ENCODE measurements around the gene ARHGEF10L.

Gene ARHGEF10L

DNA sequence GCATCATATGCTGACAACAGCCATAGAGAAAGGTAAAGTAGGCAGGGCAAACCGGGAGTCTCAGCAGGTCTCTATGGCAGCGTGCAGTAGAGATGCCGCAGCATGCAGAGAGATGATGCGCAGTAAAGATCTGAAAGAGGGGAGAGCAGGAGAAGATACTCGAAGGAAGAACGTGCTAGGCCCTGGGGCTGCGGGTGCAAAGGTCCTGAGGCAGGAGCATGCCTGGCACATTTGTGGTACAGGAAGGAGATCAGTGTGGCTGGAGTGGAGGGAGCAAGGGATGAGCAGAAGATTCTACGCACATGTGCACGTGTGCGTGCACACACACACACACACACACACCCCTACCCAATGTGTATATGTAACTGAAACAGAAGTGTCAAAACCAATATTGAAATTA, 45.0 kb downstream of the ARHGEF10L start:
- no peak overlapping the region for H3K4me3 ChIP-seq (ENCODE audit: control insufficient read depth, low read depth, low read length)
- no peak for DNase-seq (ENCODE audit: low read depth)
- TF ChIP-seq, protein P1, sequence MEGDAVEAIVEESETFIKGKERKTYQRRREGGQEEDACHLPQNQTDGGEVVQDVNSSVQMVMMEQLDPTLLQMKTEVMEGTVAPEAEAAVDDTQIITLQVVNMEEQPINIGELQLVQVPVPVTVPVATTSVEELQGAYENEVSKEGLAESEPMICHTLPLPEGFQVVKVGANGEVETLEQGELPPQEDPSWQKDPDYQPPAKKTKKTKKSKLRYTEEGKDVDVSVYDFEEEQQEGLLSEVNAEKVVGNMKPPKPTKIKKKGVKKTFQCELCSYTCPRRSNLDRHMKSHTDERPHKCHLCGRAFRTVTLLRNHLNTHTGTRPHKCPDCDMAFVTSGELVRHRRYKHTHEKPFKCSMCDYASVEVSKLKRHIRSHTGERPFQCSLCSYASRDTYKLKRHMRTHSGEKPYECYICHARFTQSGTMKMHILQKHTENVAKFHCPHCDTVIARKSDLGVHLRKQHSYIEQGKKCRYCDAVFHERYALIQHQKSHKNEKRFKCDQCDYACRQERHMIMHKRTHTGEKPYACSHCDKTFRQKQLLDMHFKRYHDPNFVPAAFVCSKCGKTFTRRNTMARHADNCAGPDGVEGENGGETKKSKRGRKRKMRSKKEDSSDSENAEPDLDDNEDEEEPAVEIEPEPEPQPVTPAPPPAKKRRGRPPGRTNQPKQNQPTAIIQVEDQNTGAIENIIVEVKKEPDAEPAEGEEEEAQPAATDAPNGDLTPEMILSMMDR (IDR thresholded peaks at IDR 0.05; ENCODE audit: control insufficient read depth, insufficient read depth, low read depth, low read length, missing control alignments) = no peak

GRCh38 chr1:17585266-17585987, 45.9 kb downstream of the ARHGEF10L start:
- TF ChIP-seq, protein P1 (IDR thresholded peaks at IDR 0.05; ENCODE audit: control insufficient read depth, insufficient read depth, low read depth, low read length, missing control alignments) = no peak
- no peak overlapping the region for H3K4me3 ChIP-seq (ENCODE audit: control insufficient read depth, low read depth, low read length)
- DNase-seq (ENCODE audit: low read depth) = no peak

DNA sequence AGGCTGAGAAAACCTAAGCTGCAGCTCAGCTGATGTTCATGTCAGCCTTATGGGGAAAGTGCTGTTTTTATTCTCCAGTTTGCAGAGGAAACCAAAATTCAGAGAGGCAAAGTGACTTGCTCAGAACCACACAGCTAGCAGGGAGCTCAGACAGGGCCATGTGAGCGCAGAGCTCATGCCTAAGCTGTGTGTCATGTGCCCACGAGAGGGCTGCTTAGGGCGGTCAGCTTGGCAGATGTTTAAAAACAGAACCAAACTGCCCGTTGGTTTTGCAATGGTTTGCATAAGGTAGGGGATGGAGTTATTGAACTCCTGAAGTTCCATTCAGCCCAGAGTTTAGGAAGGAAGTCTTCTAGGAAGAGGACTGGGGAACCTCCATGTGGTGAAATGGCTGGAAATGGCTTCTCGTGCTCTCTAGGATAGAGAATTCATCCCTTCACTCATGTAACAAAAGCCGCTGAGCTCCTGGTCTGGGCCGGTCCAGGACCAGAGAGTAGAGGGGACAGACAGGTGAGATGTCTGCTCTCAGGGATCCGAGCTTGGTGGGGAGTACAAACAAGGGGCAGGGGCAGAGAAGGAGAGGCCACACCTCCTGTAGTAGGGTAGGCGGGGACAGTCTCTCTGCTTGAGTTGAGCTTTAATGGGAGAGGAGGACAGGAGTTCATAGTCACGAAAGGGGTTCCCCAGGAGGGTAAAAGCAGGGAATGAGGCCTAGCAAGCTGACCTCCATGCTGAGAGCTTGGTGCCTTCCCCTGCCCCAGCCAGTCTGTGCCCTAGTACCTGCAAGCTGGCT, 46.9 kb downstream of the ARHGEF10L start:
- H3K4me3 ChIP-seq (ENCODE audit: control insufficient read depth, low read depth, low read length) = no peak overlapping the region
- DNase-seq (ENCODE audit: low read depth) = peak; percentile 76
- TF ChIP-seq, protein P1 (IDR thresholded peaks at IDR 0.05; ENCODE audit: control insufficient read depth, insufficient read depth, low read depth, low read length, missing control alignments) = no peak

- no peak overlapping the region for H3K4me3 ChIP-seq (ENCODE audit: control insufficient read depth, low read depth, low read length)
- TF ChIP-seq, protein P1 (IDR thresholded peaks at IDR 0.05; ENCODE audit: control insufficient read depth, insufficient read depth, low read depth, low read length, missing control alignments) = no peak
- DNase-seq (ENCODE audit: low read depth) = peak; percentile 67
Measured at GRCh38 chr1:17587693-17588047, 48.2 kb downstream of the ARHGEF10L start.

DNA sequence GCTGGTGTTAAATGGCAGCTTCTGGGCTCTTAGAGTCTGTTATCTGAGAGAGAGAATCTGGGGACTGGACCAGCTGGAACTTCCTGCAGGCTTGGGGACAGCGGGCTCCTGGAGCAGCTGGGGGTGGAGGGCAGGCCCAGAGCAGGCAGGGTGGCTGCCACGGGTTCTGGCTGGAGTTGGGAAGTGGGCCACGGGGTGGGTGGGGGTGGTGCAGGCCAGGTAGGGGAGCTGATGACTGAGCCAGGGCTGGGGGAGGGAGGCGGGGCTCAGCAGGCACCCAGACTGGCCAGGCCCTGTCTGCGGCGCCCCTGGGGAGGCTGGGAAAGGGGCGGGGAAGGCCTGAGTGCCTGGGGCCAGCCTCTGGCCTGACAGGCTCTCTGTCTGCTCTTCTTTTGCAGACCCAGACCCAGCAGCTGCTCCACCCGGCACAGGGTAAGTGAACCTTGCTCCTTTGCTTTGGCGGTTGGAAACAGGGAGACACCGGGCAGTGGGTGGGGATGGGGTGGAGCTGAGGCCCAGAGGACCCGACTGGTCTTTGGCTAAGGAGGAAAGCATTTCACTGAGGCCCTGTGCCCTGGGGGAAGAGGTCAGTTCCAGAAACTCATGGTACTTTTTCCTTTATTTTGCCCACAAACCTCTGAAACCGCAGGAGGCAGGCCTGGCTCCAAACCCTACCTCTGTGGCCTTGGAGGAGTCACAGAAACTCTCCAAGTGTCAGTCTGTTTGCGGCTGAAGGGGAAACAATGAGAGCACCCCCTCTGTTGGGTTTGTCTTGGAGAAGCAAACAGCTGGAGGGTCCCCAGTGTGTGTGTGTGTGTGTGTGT, 48.8 kb downstream of the ARHGEF10L start:
- peak; percentile 39 for DNase-seq (ENCODE audit: low read depth)
- peak overlapping the region; percentile 26 for H3K4me3 ChIP-seq (ENCODE audit: control insufficient read depth, low read depth, low read length)
- TF ChIP-seq, protein P1 (IDR thresholded peaks at IDR 0.05; ENCODE audit: control insufficient read depth, insufficient read depth, low read depth, low read length, missing control alignments) = no peak

- DNase-seq (ENCODE audit: low read depth) = no peak
- TF ChIP-seq, protein P1 (IDR thresholded peaks at IDR 0.05; ENCODE audit: control insufficient read depth, insufficient read depth, low read depth, low read length, missing control alignments) = no peak
- no peak overlapping the region for H3K4me3 ChIP-seq (ENCODE audit: control insufficient read depth, low read depth, low read length)
Measured at GRCh38 chr1:17591814-17592430, 52.4 kb downstream of the ARHGEF10L start.
